Bone marrow (tissue), 2 donors: ENCODE results near the gene GARNL3.

Experiments
- DNase-seq, 2 donors: peaks; one replicate each; lab custom pipeline; 2025; lab: John Stamatoyannopoulos, UW

GARNL3 gene

DNA sequence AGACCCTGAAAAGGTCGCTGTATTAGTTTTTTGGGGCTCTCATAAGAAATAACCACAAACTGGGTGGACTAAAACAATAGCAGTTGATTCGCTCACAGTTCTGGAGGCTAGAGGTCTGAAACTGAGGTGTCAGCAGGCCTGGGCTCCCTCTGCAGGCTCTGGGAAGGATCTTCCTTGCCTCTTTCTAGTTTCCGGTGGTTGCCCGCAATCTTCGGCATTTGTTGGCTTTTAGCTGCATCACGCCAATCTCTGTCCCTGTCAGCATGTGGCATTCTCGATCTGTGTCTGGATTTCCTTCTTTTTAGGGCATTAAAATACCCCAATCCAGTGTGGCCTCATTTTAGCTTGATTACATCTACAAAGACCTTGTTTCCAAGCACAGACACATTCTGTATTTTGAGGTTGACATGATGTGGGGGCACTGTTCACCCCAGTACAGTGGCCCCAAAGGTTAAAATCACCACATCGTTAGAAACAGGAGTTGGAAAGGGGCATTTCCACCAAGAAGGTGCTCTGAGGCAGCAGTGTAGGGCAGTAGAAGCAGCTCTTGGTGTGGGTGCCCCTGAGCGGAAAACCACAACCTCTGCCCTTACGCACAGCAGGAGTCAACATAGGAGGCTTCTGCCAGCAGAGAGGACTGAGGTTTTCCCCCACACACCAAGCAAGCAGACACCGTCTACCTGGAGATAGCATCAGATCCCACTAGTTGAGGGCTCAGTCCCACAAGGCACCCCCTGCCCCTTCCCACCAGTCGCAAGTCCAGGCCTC, 173.1 kb downstream of the GARNL3 start:
- DNase-seq: no peak

DNA sequence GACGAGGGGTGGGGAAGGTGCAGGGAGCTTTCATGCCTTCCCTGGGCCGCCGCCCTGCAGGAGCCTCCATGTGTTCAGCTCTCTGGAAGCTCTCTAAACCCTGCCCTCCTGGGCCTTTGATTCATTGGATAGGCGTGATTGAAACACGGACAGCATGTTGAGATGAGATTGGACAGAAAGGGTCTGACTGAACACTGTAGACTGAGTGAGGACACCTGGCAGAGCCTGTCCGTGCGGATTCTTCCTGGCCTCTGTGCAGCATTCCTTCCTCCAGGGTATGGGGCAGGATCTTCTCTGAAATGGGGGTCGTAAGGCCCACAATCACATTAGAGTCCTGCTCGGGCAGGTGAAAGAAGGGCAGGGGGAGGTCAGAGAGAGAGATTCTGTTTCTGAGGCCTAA, 173.8 kb downstream of the GARNL3 start:
- DNase-seq: no peak
